Activated CD8-positive, alpha-beta memory T cell treated with anti-CD3 and anti-CD28 coated beads for 4 hours (primary cell): ENCODE measurements around the gene RYR3.

Experiments
- DNase-seq, 2 donors: peaks; one replicate each; pipeline ENCODE4 v3.0.0-alpha.2; 2020; ENCODE audit warnings: low read depth in 2 of 2

The RYR3 gene

DNA sequence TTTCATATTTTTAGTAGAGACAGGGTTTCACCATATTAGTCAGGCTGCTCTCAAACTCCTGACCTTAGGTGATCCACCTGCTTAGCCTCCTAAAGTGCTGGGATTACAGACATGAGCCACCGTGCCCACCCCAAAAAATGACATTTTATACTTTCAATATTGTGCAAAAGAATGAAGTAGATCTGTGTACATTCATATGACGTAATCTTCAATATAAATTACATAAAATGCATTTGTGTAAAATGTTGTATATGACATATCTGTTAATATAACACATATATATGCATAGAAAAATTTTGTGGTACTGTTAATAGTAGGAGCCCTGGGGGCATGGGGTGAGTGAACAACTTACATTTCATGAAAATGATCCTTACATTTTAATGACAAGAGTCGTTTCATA, 71.7 kb downstream of the RYR3 start:
- no peak for DNase-seq

DNA sequence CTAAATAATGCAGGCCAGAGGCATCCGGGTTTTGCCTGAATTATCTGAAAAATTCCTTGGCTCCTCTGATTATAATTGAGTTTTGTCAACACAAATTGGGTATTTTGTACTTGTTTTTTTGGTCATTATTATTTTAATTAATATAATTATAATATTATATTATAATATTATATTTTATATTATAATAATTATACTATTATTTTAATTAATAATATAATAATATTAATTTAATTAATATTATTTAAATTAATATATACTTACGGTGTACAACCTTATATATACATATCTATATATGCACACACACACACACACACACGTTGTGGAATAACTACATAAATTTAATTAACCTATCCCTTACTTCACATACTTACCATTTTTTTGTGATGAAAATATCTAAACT, 73.5 kb downstream of the RYR3 start:
- DNase-seq = no peak

DNA sequence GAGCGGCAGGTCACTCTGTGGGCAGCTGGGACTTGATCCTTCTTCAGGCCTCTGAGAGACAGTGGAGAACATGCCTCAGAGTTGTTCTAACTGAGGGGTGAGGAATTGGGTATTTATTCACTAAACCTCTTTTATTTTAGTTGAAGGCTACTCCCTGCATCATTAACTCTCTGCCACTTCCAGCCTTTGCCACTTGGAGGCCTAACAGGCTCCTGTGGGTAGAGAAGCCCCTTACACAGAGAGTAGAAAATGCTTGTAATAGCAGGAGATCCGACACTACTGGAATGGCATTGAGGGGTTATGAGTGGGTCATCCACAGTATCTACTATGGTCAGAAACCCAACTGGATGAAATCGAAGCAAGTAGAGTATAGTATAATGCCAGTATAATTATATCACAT, 81.7 kb downstream of the RYR3 start:
- no peak for DNase-seq

DNA sequence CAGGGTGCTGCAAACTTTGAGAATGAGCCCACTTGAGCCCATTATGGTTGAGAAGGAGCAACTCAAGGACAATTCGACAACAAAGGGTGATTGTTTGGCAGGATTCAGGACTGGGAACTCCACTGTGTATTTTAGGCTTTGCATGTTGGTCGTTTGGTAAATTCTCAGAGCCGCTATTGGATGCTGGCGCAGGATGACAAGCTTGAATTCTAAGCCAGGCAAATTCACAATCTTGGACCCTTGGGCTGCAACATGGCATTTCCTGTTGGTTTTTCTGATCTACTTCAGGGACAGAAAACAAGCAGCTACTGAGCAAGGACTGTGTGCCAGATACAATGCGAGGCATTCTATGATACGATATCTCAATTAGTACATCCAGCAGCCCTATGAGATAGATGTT, 82.8 kb downstream of the RYR3 start:
- no peak for DNase-seq

DNA sequence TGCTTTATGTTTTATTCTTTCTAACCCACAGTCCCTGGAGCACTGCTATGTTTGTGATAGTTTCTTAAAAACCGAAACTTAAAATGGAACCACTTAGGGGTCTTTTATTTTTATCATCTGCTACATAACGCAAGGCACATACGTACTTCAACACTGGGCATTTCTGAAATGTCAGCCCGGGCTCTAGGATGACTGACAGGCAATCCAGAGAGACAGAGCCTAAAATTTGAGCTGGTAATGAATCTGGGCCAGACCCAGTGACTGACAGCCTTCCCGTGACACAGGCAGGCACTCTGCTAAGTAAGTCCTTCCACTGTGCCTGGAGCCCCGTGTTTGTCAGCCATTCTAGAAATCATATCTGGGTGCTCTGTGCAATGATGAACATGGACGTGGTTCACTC, 84.6 kb downstream of the RYR3 start:
- no peak for DNase-seq

DNA sequence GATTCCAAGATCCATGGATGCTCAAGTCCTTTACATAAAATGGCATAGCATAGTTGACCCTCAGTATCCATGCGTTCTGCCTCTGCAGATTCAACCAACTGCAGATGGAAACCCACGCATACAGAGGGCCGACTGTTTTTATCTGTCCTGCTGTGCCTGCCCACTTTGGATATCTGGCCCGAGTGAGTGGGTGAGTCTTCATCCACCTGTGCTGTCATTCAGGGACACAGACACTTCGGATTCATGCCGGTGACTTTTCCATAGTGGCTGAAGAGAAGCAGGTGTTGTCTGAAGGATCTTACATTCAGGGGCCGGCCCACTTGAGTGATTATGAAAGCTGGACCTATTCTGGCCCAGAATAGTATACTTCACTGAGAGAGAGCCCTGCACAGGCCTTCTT, 85.1 kb downstream of the RYR3 start:
- no peak for DNase-seq

DNA sequence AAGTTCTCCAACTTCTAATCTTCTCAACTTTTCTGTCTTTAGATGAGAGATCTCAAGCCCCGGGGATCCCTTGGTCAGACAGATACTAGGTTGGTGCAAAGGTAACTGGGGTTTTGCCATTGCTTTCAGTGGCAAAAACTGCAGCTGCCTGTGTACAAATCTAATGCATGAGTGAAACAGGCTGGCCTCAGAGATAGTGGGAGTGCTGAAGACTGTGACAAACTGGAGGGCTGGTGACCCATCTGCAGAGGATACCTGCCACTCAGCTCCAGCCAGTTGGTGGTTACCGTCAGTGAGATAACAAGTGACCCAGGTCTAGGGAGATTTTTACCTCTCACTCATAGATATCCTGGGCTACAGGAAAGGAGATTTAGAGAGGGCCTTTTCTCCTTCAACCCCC, 85.7 kb downstream of the RYR3 start:
- no peak for DNase-seq

DNA sequence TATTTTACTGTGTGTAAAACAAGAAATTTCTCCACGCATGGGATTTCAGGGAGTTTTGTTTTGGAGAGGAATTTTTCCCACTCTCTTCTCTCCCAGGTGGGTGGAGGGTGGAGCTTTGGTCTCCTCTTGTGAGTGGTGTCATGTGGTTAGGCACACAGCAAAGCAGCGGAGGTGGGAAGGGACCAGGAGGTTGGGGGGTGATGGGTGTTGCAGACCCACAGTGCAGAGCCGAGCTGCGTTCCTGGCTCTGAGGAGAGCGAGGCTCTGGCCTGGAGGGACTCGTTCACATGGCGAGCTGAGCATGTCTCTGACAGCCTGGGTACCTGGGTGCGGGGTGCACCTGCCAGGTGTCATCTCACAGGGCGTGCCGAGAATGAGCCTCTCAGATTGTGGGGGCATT, 87.8 kb downstream of the RYR3 start:
- DNase-seq = no peak

DNA sequence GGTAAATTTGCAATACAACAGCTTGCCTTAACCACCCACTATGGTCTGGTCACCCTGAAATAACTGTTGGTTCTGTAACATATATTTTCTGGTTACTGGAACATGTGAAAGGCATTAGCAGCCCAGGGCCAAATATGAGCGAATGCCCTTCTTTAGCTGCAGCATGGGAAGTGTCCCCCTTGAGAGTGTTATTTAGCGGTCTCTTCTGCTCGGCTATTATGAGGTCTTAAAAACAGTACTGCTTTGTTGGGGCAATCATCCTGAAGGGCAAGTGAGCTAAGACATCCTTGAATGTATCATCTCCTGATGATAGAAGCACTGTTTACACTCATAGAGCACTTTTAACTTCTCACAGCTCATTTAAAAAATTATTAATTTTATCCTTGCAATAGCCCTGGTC, 90.2 kb downstream of the RYR3 start:
- DNase-seq = no peak

DNA sequence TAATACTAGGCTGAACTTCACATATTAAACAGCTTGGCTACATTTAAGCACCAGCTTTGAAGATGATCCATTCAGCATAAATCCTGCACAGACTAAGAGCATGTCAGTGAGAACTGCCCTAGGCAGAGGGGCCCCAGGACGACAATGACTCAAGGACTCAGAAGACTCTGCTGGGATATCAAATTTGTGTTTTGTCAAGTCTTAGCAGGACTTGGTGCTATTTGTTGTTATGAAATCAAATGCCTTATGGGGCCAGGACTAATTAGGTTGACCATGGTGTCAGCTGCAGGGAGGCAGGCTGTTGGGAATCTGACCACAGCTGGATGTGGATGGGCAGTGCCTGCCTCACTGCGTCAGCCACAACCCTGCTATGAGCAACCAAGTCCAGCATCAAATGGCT, 91.8 kb downstream of the RYR3 start:
- DNase-seq = no peak

DNA sequence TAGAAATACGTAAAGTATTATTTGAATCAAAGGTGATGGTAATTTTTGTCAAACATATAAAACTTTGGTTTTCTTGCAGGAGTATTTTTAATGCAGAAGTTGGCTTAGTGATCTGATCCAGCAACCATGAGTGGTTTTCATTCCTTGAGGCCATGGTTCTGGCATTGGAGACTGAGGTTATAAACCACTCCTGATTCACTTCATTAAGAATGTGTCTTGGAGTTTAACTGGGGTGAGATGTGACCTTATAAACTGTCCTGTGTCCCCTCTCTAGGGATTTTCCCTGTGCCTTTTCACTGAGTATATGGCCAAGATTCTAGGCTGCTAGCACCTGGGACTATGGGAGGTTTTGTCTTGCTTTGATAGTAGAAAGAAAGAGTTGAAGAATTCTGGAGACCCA, 94.3 kb downstream of the RYR3 start:
- DNase-seq = no peak

DNA sequence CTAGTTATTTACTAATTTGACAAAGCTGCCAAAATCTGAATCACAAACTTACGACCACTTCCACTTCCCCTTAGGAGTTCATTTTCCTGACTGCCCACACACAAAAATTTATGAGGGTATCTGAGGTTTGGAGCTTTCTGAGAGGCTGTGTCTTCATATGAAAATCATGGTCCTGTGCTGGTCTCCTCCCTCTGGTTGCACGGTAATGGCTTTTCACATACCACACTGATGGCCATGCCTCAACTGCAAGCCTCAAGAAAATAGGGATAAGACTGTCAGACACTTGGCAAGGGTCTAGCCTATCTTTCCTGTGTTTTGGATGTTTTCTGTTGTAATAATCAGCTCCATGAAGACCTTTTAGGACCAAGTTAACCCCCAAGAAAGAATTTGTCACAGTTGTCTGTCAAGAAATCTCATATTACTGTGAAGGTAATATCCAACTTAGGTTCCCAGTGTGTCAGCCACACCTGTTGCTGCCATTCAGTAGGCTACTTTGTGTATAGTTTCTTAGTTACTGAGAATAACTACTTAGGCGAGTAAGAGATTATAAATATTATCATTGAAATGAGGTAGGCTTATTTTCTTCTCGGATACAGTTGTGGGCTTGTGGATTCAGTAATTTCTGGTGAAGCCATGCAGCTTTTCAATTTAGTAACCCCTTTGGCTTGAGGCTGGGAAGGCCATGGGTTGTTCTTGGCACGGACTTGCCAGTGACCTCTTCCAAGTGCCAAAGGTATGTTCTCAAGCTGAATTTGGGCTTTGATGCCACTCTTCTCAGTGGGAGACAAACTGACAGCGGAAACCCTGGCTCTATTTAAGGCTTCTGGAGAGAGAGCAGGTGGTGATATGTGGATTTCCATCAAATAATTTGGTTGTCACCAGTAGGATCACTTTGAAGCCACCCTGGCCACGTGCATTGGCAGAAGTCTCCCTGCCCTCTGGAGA, 101.1 kb downstream of the RYR3 start:
- DNase-seq = no peak

DNA sequence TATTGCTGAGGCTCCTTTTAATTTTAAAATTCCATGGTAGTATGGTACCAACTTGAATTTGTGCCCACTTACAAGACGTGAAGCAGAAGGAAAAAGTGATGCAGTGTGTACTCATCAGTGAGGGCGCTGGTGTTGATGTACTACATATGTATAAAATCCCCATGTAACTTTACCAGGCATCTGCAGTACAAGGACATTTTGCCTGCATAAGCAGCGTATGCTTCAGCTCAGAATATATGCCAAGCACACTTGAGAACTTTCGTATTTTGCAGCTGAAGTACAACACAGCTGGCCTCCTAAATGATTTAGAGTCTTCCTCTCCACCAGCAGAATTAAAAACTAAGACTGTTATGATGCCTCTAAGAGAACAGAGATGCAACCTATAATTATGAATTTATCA, 108.9 kb downstream of the RYR3 start:
- no peak for DNase-seq

DNA sequence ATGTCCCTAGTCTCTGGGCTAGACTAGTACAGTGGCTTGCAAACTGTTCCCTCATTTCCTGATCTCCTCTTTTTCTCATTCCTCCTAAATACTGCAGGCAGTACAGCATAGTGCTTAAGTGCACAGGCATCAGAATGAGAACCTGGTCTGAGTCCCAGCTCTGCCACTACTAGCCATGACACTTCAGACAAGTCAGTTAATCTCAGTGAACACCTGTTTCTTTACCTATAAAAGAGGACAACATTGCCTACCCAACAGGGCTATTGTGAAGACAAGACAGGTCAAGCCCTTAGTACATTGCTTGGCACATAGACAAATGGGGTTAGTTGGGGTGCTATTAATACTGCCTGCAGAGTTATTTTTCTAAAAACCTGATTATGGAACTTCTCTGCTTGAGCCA, 113.3 kb downstream of the RYR3 start:
- no peak for DNase-seq

DNA sequence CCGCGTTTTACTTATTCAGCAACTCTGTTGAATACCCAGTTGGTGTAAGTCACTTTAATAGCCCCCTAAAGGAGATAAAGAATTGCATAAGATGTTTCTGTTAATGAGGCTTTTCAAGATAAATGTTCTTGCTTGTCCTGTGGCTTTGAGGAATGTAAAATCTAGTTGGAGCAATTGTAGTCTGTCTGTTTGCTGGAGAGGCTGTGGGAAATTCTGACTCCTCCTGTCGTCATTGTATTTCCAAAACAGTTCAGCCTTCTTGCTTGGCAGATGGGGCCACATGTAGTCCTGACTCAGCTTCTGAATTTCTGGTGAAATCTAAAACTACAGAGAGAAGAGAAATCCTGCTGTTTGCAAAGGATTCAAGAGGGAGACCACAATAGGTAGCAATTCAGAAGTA, 114.4 kb downstream of the RYR3 start:
- no peak for DNase-seq

DNA sequence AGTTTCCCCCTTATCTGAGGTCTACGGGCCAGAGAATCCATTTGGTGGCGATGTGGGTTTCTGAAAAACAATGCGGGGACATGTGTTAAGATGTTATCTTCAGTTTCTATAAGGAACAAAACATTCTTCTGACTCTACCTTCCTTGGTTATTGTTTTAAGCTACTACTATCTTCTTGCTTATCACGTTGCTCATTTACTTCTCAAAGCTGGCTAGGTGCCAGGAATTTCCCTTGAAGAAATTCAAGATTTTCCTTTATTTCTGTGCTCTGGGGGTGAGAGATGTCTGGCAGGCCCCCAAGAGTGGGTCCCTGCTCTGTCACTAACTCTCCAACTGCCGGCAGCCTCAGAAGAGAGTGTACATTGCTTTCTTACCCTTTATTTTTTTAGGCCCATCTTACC, 119.8 kb downstream of the RYR3 start:
- no peak for DNase-seq

DNA sequence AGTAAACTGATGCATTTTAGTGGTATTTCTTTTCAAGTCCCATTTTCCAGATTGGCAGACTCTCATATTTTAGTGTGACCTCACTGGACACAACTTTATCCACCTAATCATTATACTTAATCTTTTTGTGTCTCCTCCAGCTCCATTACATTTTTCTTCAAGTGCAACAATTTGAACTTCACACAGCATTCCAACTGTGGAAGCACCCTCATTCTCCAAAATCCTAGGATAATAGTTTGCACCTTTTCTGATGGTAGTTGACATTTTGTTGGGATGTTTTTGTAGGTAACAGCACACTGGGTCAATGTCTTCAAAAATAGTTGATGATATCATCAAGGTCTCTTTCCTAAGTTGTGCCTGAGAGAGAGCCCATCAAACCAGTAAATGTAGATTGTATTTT, 123.1 kb downstream of the RYR3 start:
- no peak for DNase-seq

DNA sequence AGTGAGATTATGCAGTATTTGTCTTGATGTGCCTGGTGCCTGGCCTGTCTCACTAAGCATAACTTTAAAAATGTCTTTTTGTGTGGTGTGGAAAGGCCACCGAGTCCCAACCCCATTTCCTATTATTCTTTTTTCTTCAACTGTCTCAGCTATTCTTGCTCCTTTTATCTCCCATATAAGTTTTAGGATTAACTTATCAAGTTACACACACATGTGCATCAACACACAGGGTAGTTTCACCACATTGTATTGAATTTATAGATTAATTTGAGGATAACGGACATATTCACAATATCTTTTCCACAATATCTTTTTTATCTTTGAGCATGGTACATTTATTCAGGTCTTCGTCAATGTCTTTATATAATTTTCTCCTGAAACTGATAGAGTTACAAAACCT, 127.6 kb downstream of the RYR3 start:
- DNase-seq = no peak

DNA sequence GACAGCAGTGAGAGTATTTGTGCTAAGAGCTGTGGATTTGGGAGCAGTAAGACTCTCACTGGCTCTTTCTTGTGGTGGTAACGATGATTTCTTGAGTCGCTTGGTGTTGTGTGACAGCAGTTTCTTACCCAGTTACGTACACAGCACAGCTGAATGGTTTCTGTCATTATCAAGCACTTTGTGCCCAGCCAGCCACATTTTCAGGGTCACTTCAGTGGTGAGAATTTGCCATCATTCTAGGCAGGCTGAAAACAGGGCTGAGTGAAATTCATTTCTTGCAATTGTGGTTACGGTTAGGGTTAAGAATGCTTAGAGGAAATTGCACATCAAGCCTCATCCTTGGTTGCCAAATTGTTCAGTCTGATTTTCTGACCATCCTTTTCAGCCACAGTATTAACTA, 130.1 kb downstream of the RYR3 start:
- no peak for DNase-seq

DNA sequence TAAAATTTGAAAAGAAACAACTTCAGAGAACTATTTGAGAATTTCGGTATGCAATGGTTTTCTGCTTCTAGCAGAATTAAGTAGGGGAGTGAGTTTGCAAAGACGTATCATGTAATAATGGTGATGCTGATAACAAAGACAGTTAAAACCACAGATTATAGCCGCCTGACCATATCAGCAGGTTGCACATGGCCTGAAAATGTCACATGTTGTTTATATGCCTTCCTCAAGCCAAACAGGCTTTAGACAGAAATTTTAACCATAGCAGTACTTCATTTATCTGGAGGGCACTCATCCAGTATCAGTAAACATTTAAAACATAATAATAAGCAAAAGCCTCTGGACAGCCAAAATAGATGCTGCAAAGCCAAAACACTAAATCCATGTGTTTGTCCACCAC, 131.7 kb downstream of the RYR3 start:
- DNase-seq = no peak

DNA sequence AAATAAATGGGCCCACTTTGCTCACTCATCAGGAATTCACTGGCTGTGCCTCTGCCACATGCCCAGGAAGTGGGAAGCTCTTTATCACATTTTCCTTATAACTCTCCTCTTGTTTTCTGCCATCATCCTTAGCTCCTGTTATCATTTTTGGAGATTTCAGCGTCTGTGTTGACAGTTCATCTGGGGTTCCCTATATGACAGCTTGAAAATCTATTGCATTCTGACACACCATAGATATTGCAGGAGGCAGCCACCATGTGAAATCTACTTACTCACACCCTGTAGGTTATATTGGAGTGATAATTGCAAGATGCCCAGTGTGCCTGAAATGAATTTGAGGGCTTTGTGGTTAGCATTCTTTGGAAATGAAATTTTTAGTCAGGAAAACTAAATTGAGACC, 132.9 kb downstream of the RYR3 start:
- DNase-seq = no peak

DNA sequence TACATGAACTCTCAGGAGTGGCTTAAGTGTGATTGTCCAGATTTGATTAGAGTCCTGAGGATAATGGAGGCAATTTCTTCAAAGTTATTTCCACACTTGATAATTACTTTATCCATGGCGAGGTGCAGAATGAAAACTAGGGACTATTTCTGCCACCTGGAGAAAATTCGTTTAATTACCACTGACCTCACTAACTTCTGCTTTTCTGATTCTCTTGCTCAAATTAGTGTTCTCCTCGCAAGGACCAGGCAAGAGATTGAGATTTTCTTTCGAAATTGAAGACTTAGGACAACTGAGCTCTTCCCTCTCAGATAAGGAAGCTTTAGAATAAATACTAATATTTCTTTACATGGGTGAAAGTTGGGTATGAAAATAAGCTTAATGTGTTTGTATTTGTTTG, 135.2 kb downstream of the RYR3 start:
- DNase-seq = no peak

DNA sequence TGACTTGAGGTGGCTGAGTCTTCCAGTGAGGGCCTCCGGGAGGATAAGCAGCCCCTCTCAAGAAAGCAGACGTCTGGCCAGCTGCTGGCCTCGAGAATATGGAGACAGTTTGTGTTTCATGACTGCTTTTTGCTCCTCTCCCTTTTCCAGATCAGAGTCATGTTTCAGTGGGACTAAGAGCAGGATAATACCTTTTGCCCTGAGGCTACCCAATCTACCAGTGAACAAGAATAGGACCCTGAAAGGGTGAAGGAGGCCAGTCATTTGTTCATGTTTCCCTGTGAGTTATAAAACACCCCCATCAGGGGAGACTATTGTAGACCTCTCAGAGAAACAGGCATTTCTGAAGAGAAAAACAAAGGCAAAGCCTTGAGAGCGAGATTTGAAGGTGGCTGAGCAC, 137.4 kb downstream of the RYR3 start:
- no peak for DNase-seq

DNA sequence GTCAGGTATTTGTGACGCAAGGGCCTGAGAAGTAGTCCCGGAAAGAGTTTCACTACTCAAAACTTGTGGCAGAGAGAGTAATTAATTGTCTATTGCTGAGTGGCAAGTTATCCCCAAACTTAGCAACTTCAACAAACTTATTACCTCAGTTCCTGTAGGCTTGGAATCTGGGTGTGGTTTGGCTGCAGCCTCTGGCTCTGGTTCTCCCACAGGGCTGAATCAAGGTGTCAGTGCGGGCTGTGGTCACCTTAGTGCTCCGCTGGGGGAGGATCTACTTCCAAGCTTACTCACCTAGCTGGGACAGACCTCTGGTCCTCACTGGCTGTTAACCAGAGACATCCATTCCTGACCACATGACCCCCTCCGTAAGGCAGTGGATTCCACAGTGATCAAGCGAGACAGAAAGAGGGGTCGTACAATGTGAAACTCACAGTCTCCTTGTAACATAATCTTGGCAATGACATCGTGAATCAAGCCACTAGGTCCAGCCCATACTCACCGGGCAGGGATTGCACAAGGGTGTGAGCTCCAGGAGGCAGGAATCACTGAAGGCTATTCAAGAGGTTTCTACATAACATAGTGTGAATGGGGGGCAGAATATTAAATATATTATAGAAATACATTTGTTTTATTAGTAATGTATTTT, 138.3 kb downstream of the RYR3 start:
- DNase-seq = no peak
